B cell (primary cell): ENCODE measurements around the gene SURF2. TPM values are rescaled to one million over a fixed set of nuclear protein-coding genes. Genes with fewer than 3 reads are reported as not detected.

Experiments
- ATAC-seq: fragments of 200-7000 bp; cut with Tn5 transposase; one replicate; pipeline ENCODE4 v1.10.0; 2021; ENCODE audit warnings: low read depth, mild to moderate bottlenecking, moderate number of reproducible peaks, moderate library complexity
- CTCF ChIA-PET: fragments of 350-600 bp; sonication (Branson Sonifier 250); formaldehyde crosslinking; loops from one replicate; lab custom pipeline; 2021; ENCODE audit warnings: antibody characterized with exemption, inconsistent platforms; lab: Charles Lee
- POLR2A ChIA-PET: fragments of 350-600 bp; sonication (Branson Sonifier 250); formaldehyde crosslinking; loops from one replicate; lab custom pipeline; 2021; ENCODE audit warnings: antibody characterized with exemption; lab: Charles Lee
- DNase-seq: peaks from one replicate; pipeline ENCODE4 v3.0.0; 2013
- H2AFZ ChIP-seq: 2 replicates; pipeline ENCODE4 v1.6.1; 2012; ENCODE audit warnings: mild to moderate bottlenecking, low read depth, low read length; ENCODE audit not compliant: insufficient read depth, poor library complexity, severe bottlenecking
- H3K27ac ChIP-seq, 2 donors: 1 replicate in 1 of 2; 2 replicates in 1 of 2; pipeline ENCODE4 v1.5.1; 2012 to 2013; ENCODE audit warnings: low read length in 2 of 2, mild to moderate bottlenecking in 2 of 2, moderate library complexity in 1 of 2
- H3K27me3 ChIP-seq, 4 experiments: fragments of 200-600 bp in 1 of 4; sonication (generic) in 1 of 4; replicated peaks in 1 of 4; 1 replicate in 2 of 4; 2 replicates in 2 of 4; pipeline versions ENCODE4 v1.6.1 to v1.7.0; 2013 to 2016; ENCODE audit warnings: low read length in 3 of 4, mild to moderate bottlenecking in 2 of 4, mixed read lengths in 1 of 4, moderate library complexity in 1 of 4; ENCODE audit not compliant: insufficient read depth in 4 of 4, control insufficient read depth in 3 of 4; ENCODE audit errors: control extremely low read depth in 1 of 4
- H3K36me3 ChIP-seq, 2 experiments: replicated peaks in 1 of 2; 1 replicate in 1 of 2; 2 replicates in 1 of 2; pipeline versions ENCODE4 v1.6.1 to v1.7.1; 2013; ENCODE audit warnings: low read length in 1 of 2; ENCODE audit not compliant: insufficient read depth in 2 of 2, control insufficient read depth in 1 of 2; ENCODE audit errors: control extremely low read depth in 1 of 2, extremely low read depth in 1 of 2
- H3K4me1 ChIP-seq, 2 donors: fragments of 200-600 bp in 1 of 2; sonication (generic) in 1 of 2; 1 replicate in 1 of 2; 2 replicates in 1 of 2; pipeline versions ENCODE4 v1.5.1 to v1.6.1; 2013 to 2017; ENCODE audit warnings: low read length in 2 of 2; ENCODE audit not compliant: control insufficient read depth in 2 of 2, insufficient read depth in 2 of 2
- H3K4me2 ChIP-seq: replicated peaks from 2 replicates; pipeline ENCODE3; 2012; ENCODE audit warnings: mild to moderate bottlenecking, low read depth, low read length; ENCODE audit not compliant: poor library complexity, severe bottlenecking
- H3K4me3 ChIP-seq, 5 experiments: fragments of 200-600 bp in 1 of 5; sonication (generic) in 1 of 5; 1 replicate in 3 of 5; 2 replicates in 2 of 5; pipeline versions ENCODE4 v1.5.1 to v1.7.0; 2011 to 2016; ENCODE audit warnings: low read length in 4 of 5, mild to moderate bottlenecking in 4 of 5, low read depth in 2 of 5, control low read depth in 1 of 5, moderate library complexity in 1 of 5; ENCODE audit not compliant: insufficient read depth in 1 of 5; ENCODE audit errors: control extremely low read depth in 1 of 5, extremely low read depth in 1 of 5
- H3K79me2 ChIP-seq: fragments of 200-600 bp; sonication (generic); one replicate; pipeline ENCODE4 v1.6.0; 2016; ENCODE audit warnings: low read length; ENCODE audit not compliant: control insufficient read depth, insufficient read depth
- H3K9ac ChIP-seq: fragments of 200-600 bp; sonication (generic); 2 replicates; pipeline ENCODE4 v1.6.1; 2017; ENCODE audit warnings: mild to moderate bottlenecking, low read length, moderate library complexity
- H3K9me3 ChIP-seq, 3 donors: one replicate each; pipeline versions ENCODE4 v1.6.1 to v1.7.1; 2013; ENCODE audit warnings: low read length in 2 of 3; ENCODE audit not compliant: control insufficient read depth in 2 of 3, insufficient read depth in 1 of 3; ENCODE audit errors: control extremely low read depth in 1 of 3
- H4K20me1 ChIP-seq: 2 replicates; pipeline ENCODE4 v1.6.0; 2012; ENCODE audit warnings: mild to moderate bottlenecking, low read length; ENCODE audit not compliant: insufficient read depth, control insufficient read depth, poor library complexity, severe bottlenecking
- H3K27ac Mint-ChIP-seq: one replicate; pipeline ENCODE4 v1.8.0; 2021; ENCODE audit warnings: mixed read lengths
- H3K27me3 Mint-ChIP-seq: one replicate; pipeline ENCODE4 v1.8.0; 2021; ENCODE audit warnings: mixed read lengths
- H3K4me1 Mint-ChIP-seq: one replicate; pipeline ENCODE4 v1.8.0; 2021; ENCODE audit warnings: mixed read lengths
- H3K4me3 Mint-ChIP-seq: one replicate; pipeline ENCODE4 v1.8.0; 2021; ENCODE audit warnings: mixed read lengths
- H3K9me3 Mint-ChIP-seq: one replicate; pipeline ENCODE4 v1.8.0; 2022; ENCODE audit warnings: mixed read lengths; ENCODE audit not compliant: insufficient read depth
- CTCF ChIP-seq: fragments of 200-600 bp; IDR thresholded peaks from one replicate; pipeline ENCODE4 v1.8.0; 2022; ENCODE audit warnings: antibody characterized with exemption, mild to moderate bottlenecking
- EZH2 ChIP-seq: IDR thresholded peaks from 2 replicates; pipeline ENCODE4 v1.6.1; 2012; ENCODE audit warnings: borderline replicate concordance, low read depth, mild to moderate bottlenecking, moderate library complexity, low read length; ENCODE audit not compliant: insufficient read depth, poor library complexity, severe bottlenecking
- WGBS: methylation state at CpG from one replicate; pipeline ENCODE4 v1.1.5; 2013; ENCODE audit warnings: missing lambda C conversion rate; ENCODE audit not compliant: insufficient coverage; 5-methylcytosine and 5-hydroxymethylcytosine counted together
- intact Hi-C: fragments of 100-400 bp; cut with micrococcal nuclease; formaldehyde crosslinking; loops from one replicate; pipeline ENCODE4 v1.10.0; 2022
- polyA plus RNA-seq: library from polyadenylated mRNA; depleted of rRNA; stranded (reverse); fragments of >200 nt; gene quantifications from 2 replicates; pipeline ENCODE4 v1.2.3, GENCODE V29; 2012
- total RNA-seq, 2 donors: library from RNA; stranded (reverse); fragments of 120-200 nt in 1 of 2; gene quantifications; 1 replicate in 1 of 2; 2 replicates in 1 of 2; pipeline versions ENCODE4 v1.2.3 to v1.2.4, GENCODE V29; 2013 to 2022

SURF2 gene
- total and polyA plus RNA-seq, 2 donors (not counting 1 experiment from before 2014, with no cell fraction given), result 17.1 to 17.3 TPM

- peak; percentile 97 for DNase-seq
- peak within 1 kb of the TSS; percentile 95 for H3K27ac Mint-ChIP-seq
- peak within 1 kb of the TSS; percentile 93 for H3K9ac ChIP-seq
- peak within 1 kb of the TSS; percentile 97 for H3K4me3 Mint-ChIP-seq
- no peak for TF ChIP-seq CTCF
- TF ChIP-seq EZH2, result no peak
- WGBS, result under 1% methylated on average over 62 of the region's 64 CpGs
- intact Hi-C loops, result loop anchor here (1.0 to 5.0 kb wide), 5 partner anchors 8 to 129 kb away; partner anchors contain the start of genes CACFD1, SLC2A6, STKLD1 and SURF1
- peak within 1 kb of the TSS; percentile 87 to 90 for H3K27ac ChIP-seq
- H3K27me3 ChIP-seq, result no peaks in the 10 kb centered on the region
- peak; percentile 83 for ATAC-seq
- H3K36me3 ChIP-seq, result peaks cover 0 to 66% of the 10 kb centered on the region in 2 experiments
- H3K9me3 ChIP-seq, result peaks cover 0 to 5% (median 0%) of the 10 kb centered on the region in 3 donors
- peak within 1 kb of the TSS; percentile 93 for H3K4me2 ChIP-seq
- peak within 1 kb of the TSS; percentile 83 for H2AFZ ChIP-seq
- H4K20me1 ChIP-seq, result peaks cover 36% of the 10 kb centered on the region
- peaks cover 36% of the 10 kb centered on the region for H3K4me1 Mint-ChIP-seq
- CTCF ChIA-PET, result interaction anchor here (0.5 to 1.2 kb wide), 6 partner anchors 9 to 775 kb away, joined by 3 to 7 read pairs (median 3); partner anchors contain the start of gene SLC2A6
- POLR2A ChIA-PET, result interaction anchor here (0.6 to 2.3 kb wide), 13 partner anchors 8 to 1107 kb away, joined by 3 to 18 read pairs (median 4); partner anchors contain the start of genes CACFD1, STKLD1, SURF1 and SURF2
- H3K27me3 Mint-ChIP-seq, result no peaks in the 10 kb centered on the region
- H3K4me1 ChIP-seq, result peaks cover 21 to 25% of the 10 kb centered on the region in 2 donors
- peaks cover 46% of the 10 kb centered on the region for H3K79me2 ChIP-seq
- H3K4me3 ChIP-seq, result peak within 1 kb of the TSS; percentile 86 to 96 (median 92)
- no peaks in the 10 kb centered on the region for H3K9me3 Mint-ChIP-seq
These were observed 8.2 kb upstream of the SURF2 start, which contains the start of the genes MED22 and RPL7A for GRCh38 chr9:133347985-133348717. Gene MED22, minus strand, starts transcription at chr9:133348131. Its CDS starts 1,469 bp downstream, at chr9:133346662. Gene RPL7A, plus strand, starts transcription at chr9:133348218. Its CDS starts 26 bp downstream, at chr9:133348244.
